ENCODE results near the gene RNF26. TPM values are rescaled to one million over a fixed set of nuclear protein-coding genes. Genes with fewer than 3 reads are reported as not detected.
A peak's percentile ranks its signal among the peaks of the same experiment; 100 is the strongest.

The RNF26 gene
- total and polyA plus RNA-seq, 2 of the 4 experiments (the other 2 are of a cell fraction), result 3.4 to 36.7 TPM

DNA sequence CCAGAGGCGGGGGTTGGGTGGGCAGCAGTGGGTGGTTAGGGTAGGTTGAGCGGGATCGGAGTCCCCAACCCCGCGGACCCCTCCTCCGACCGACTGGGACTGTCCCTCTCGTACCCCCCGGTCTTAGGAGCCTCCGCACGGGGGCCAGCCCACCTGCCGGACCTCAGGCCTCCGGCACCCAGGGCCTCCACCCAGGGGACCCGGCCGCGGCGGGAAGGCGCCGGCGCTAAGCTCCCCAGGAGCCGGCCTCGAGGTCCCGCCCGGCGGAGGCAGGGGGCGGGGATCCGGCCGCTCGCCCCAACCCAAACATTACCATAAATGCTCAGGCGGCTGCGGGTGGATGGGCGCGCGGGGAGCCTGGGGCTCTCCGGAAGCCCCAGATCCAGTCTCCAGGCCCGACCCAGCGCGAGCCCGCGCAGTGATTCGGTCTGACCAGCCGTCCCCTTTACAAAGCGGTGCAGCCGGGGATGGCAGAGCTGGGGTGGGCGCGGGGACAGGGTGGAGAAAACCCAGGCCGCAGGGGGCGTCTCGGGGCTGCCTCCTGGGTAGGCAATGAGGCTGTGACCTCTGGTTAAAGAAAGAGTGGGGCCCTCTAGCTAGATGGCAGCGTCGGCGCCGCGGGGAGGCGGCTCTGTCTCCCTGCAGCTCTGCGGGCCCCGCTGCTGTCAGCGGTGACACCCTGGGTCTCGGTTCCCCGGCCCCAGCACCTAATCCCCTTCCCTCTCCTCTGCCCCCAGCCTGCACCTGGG, 13.4 kb upstream of the RNF26 start:
- dilution Hi-C loops (cut with HindIII; ENCODE audit: low sequenced_read_pairs, unreplicated experiment), result no loop called here
- WGBS, 2 experiments (ENCODE audit: extremely low coverage in 2 of 2, insufficient read length in 1 of 2), result 1% methylated on average over 13 of the region's 60 CpGs; no CpG with 5 or more reads in 1 of the 2 experiments

More for the DNA sequence above, 13.4 kb upstream of the RNF26 start:
- Histone ChIP-seq H3K56ac (ENCODE audit: extremely low read depth, insufficient read depth, low read length) (peak overlapping the region; percentile 88), H3K4me2 (ENCODE audit: low read depth, low read length) (peak overlapping the region; percentile 73), H2AK9ac (replicated peaks; ENCODE audit: low read depth, low read length, poor library complexity) (peak overlapping the region; percentile 93), H3K18ac (ENCODE audit: low read depth, low read length) (peak overlapping the region; percentile 74), H3K27ac (ENCODE audit: insufficient read depth, low read length) (peak overlapping the region; percentile 93), H3K9ac (ENCODE audit: low read depth, low read length) (peak overlapping the region; percentile 79), H3K79me1 (ENCODE audit: low read depth in 1 of 2, low read length in 2 of 2) (peaks cover 2 to 38% of the 10 kb centered on the region in 2 experiments; a peak in 3 of 4 replicates), H2BK15ac (ENCODE audit: low read depth, low read length) (peak overlapping the region; percentile 91; the same call in 2 of the 3 replicates), H3K14ac (replicated peaks; ENCODE audit: low read depth, low read length) (peak overlapping the region; percentile 94), H4K91ac (ENCODE audit: insufficient read depth, low read depth, low read length) (peak overlapping the region; percentile 99), H3K36me3 (ENCODE audit: control insufficient read depth, insufficient read depth, low read length) (no peaks in the 10 kb centered on the region), H3K4me3 (ENCODE audit: insufficient read depth, low read depth, low read length) (peak overlapping the region; percentile 29), H3K27me3 (ENCODE audit: control insufficient read depth, insufficient read depth, low read length) (no peaks in the 10 kb centered on the region), H2AK5ac (ENCODE audit: low read depth, low read length) (peak overlapping the region; percentile 97), H3K23ac (ENCODE audit: low read depth, low read length) (peak overlapping the region; percentile 98), H3K9me3 (ENCODE audit: control insufficient read depth, insufficient read depth, low read length) (no peaks in the 10 kb centered on the region), H4K8ac (ENCODE audit: low read depth in 2 of 2, low read length in 2 of 2) (peak overlapping the region; percentile 95 to 98), H3K4me1 (ENCODE audit: control insufficient read depth, insufficient read depth, low read length) (peaks cover 37% of the 10 kb centered on the region), H2BK120ac (ENCODE audit: low read depth, low read length) (peak overlapping the region; percentile 95), H3K4ac (ENCODE audit: low read depth, low read length) (peak overlapping the region; percentile 99), H4K5ac (ENCODE audit: low read depth, low read length) (peak overlapping the region; percentile 98), H3K9me1 (ENCODE audit: insufficient read depth, low read length) (peaks cover 17% of the 10 kb centered on the region), H2BK20ac (ENCODE audit: low read depth, low read length) (peak overlapping the region; percentile 63; the same call in 1 of the 2 replicates), H2BK5ac (ENCODE audit: low read depth, low read length, poor library complexity, severe bottlenecking) (peak overlapping the region; percentile 84), H4K20me1 (ENCODE audit: insufficient read depth, low read length) (peaks cover 2% of the 10 kb centered on the region; the same call in 1 of the 2 replicates), H2AFZ (replicated peaks; ENCODE audit: low read length, poor library complexity) (peak overlapping the region; percentile 96)
- POLR2A ChIA-PET (ENCODE audit: unreplicated experiment), result interaction anchor here (0.8 to 1.2 kb wide), 3 partner anchors 13 to 16 kb away, joined by 4 to 7 read pairs (median 4); no protein-coding TSS in a partner anchor
- ATAC-seq (ENCODE audit: low read depth) (peak; percentile 70), DNase-seq (peak; percentile 65)
- TF ChIP-seq POLR2A (IDR thresholded peaks at IDR 0.05; ENCODE audit: low read depth, low read length) (peak; percentile 43; the same call in 1 of the 2 replicates), CHD1 (IDR thresholded peaks at IDR 0.05; ENCODE audit: low read depth, low read length) (no peak)
- intact Hi-C loops (cut with micrococcal nuclease), result loop anchor here (2.0 to 5.0 kb wide), 2 partner anchors 18 to 174 kb away; partner anchors contain the start of gene ABCG4
- no TSS peak for BruUV-seq (replicated peaks)
- in situ Hi-C loops (cut with MboI; ENCODE audit: low sequenced_read_pairs), result no loop called here
- CTCF ChIA-PET, result interaction anchor here (0.6 to 1.7 kb wide), 5 partner anchors 10 to 176 kb away, joined by 3 to 9 read pairs (median 3); no protein-coding TSS in a partner anchor

Data from IMR-90 (cell line).